ENCODE measurements around the gene DNAI1. TPM values are rescaled to one million over a fixed set of nuclear protein-coding genes. Genes with fewer than 3 reads are reported as not detected.

Gene DNAI1
- total RNA-seq = not detected in 2 replicates

DNA sequence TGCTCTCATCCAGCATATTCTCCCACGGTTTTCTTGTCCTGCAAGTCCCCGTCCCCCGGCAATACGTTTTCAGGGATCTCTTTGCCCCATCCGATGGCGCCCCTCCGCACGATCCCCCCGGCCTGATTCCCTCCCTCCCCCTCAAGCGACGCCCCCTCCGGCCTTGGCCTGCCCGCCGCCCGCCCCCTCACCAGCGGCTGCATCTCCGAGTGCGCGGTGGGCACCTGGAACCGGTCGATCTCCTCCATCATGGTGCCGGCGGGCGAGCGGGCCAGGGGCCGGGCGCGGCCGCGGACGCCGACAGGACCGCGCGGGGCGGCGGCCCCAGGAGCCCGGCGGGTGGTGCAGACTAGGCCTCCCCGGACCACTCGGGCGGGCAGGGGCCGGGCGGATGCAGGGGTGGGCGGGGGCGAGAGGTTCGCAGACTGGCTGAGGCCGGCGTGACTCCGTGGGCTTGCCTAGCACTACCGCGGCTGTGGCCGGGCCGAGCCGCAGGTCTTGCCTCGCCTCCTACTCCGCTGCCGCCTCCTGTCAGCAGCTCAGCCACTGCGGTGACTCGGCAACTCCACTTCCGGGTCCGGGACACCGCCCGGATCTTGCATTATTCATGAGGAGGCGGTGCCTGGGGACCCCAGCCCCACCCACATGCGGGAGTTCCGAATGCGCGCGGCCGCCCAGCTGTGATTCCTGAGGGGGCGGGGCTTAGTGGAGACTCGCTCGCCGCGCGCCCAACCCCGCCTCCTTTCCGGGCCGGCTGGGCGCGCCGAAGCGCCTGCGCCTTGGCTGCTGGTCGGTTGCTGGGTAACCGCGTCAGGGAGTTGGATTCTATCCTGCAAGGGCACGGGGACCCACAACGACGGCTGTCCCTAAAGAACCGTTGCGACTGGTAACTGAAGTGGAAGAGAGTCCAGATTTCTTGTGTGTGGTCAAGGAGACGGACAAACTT lies at the start of gene DNAI1, which contains the start of gene FAM219A:
TSS of gene DNAI1 (plus strand) at position 793 of the 946 bp plus-strand sequence. CDS start 201 bp downstream, outside the sequence.
TSS of gene FAM219A (minus strand) at position 558 of the 946 bp plus-strand sequence. CDS start at position 251, 307 bp downstream.

DNA sequence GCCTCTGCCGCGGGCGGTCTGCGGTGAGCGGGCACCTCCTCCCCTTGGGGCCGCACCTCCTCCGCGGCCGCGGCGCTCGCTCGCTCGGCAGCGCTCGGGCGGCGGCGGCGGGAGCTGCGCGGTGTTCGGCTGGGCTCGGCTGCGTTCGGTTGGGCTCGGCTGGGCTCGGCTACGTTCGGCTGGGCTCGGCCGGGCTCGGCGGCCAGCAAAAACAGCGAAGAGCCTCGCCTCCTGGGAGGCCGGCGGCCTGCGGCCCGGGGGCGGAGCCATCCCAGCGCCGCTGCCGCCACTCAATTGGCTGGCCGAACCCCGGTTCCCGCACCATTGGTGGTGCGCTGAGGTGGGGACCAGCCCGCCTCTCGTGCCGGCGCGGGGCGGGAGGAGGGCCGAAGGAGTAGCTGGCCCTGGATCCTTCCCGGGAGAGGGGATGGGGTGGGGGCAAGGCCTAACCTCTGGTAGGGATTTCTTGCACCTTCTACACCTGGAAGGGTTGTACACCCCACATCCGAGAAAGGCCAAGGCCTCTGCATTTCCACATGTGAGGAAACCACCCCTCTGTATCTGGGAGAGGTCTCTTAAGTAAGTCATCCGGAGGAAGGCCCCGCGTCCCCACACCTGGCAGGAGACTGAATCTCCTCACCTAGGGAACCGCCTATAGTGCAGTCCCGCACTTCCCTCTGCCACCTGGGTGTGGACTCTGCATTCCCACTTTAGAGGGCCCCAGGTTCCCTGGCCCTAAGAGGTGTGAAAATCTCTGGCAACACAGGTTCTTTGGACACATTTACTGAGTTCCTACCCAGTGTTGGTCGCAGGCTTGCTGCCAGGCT lies 64.6 kb downstream of the DNAI1 start, which contains the start of gene ENHO:
TSS of gene ENHO (minus strand) at position 20 of the 827 bp plus-strand sequence. CDS start 1,295 bp downstream, outside the sequence.

Other genes starting within 250 kb of the DNAI1 start
- gene KIF24, start 129.5 kb upstream of the DNAI1 start, total RNA-seq = 0.43 and 0.55 TPM in 2 replicates
- 36.5 and 56.0 TPM in 2 replicates for gene NUDT2, start 129.2 kb upstream of the DNAI1 start, total RNA-seq
- gene MYORG, start 81.9 kb upstream of the DNAI1 start, total RNA-seq = 0.43 and 0.55 TPM in 2 replicates
- gene FAM219A, start 235 bp upstream of the DNAI1 start, total RNA-seq = 3.7 and 6.9 TPM in 2 replicates
- gene ENHO, start 64.2 kb downstream of the DNAI1 start, total RNA-seq = not detected in 2 replicates
- gene CNTFR, start 130.9 kb downstream of the DNAI1 start, total RNA-seq = under 0.01 TPM in 1 of 2 replicates, not detected in the other
- 24.8 and 25.9 TPM in 2 replicates for gene RPP25L, start 153.3 kb downstream of the DNAI1 start, total RNA-seq
- gene DCTN3, start 161.7 kb downstream of the DNAI1 start, total RNA-seq = 105 and 113 TPM in 2 replicates
- gene ARID3C, start 170.3 kb downstream of the DNAI1 start, total RNA-seq = 0.09 and 0.14 TPM in 2 replicates
- gene SIGMAR1, start 179.0 kb downstream of the DNAI1 start, total RNA-seq = 34.7 and 52.1 TPM in 2 replicates
- gene GALT, start 187.9 kb downstream of the DNAI1 start, total RNA-seq = 24.3 and 29.8 TPM in 2 replicates
- 8.8 and 14.1 TPM in 2 replicates for gene IL11RA, start 193.4 kb downstream of the DNAI1 start, total RNA-seq
- not detected in 2 replicates for gene CCL27, start 203.9 kb downstream of the DNAI1 start, total RNA-seq
- gene CCL19, start 232.5 kb downstream of the DNAI1 start, total RNA-seq = not detected in 2 replicates

Data from smooth muscle cell of bladder (primary cell).